Measurements from ENCODE around the gene CNTNAP2. TPM values are rescaled to one million over a fixed set of nuclear protein-coding genes. Genes with fewer than 3 reads are reported as not detected.

Gene CNTNAP2
- total RNA-seq, 1 experiment from 2014 or later = 0.03 TPM

DNA sequence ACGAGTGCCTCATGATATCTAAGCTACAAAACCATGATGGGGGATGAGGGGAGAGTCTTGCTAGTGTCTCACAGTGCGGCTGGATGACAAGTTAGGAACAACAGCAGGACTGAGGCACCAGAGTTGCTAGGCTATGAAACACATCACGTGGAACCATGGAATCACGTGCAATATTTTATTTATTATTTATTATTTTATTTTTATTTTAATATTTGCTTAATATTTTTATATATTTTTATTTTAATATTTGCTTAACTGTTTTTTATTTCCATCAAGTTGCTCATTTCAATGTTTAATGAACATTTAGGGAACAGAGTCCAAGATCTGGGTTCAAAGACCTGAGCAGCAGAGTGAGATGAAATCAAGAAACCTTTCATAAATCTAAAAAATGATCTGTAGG, 614.6 kb downstream of the CNTNAP2 start:
- no peaks in the 10 kb centered on the region; the same call in 1 of the 2 replicates for H3K9me3 ChIP-seq (ENCODE audit: control insufficient read depth, insufficient read depth, low read depth, low read length)
- ATAC-seq (no peak), DNase-seq (ENCODE audit: low read depth, low spot score) (no peak)
- in situ Hi-C loops (cut with HindIII; ENCODE audit: low pct_unique_long_range_greater_than_20kb, low sequenced_read_pairs) (no loop called here), intact Hi-C loops (cut with micrococcal nuclease; ENCODE audit: unreplicated experiment) (loop anchor here (10.0 kb wide), 1 partner anchor 1354 kb away; no protein-coding TSS in a partner anchor)
- no peak overlapping the region for H3K4me3 ChIP-seq (ENCODE audit: low read depth in 2 of 2, low read length in 2 of 2)
- no peaks in the 10 kb centered on the region for H3K4me1 ChIP-seq (ENCODE audit: control insufficient read depth, insufficient read depth, low read length)
- CTCF ChIA-PET = no interaction called here
- H3K36me3 ChIP-seq (ENCODE audit: control insufficient read depth, insufficient read depth, low read length) = no peaks in the 10 kb centered on the region
- no peaks in the 10 kb centered on the region for H3K27me3 ChIP-seq (ENCODE audit: control insufficient read depth, insufficient read depth, low read length)
- TF ChIP-seq SIN3A (IDR thresholded peaks at IDR 0.05; ENCODE audit: borderline replicate concordance, insufficient read depth, low read depth, low read length) (no peak), REST (IDR thresholded peaks at IDR 0.05; ENCODE audit: insufficient read depth in 1 of 2, low read depth in 2 of 2, low read length in 1 of 2) (no peak), POLR2AphosphoS5 (IDR thresholded peaks at IDR 0.05; ENCODE audit: low read depth, low read length) (no peak), TCF7L2 (IDR thresholded peaks at IDR 0.05; ENCODE audit: low read depth, low read length) (no peak)
- TF ChIP-seq, protein P1, sequence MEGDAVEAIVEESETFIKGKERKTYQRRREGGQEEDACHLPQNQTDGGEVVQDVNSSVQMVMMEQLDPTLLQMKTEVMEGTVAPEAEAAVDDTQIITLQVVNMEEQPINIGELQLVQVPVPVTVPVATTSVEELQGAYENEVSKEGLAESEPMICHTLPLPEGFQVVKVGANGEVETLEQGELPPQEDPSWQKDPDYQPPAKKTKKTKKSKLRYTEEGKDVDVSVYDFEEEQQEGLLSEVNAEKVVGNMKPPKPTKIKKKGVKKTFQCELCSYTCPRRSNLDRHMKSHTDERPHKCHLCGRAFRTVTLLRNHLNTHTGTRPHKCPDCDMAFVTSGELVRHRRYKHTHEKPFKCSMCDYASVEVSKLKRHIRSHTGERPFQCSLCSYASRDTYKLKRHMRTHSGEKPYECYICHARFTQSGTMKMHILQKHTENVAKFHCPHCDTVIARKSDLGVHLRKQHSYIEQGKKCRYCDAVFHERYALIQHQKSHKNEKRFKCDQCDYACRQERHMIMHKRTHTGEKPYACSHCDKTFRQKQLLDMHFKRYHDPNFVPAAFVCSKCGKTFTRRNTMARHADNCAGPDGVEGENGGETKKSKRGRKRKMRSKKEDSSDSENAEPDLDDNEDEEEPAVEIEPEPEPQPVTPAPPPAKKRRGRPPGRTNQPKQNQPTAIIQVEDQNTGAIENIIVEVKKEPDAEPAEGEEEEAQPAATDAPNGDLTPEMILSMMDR (IDR thresholded peaks at IDR 0.05) = no peak
- H3K27ac ChIP-seq (ENCODE audit: low read length) = no peak overlapping the region
- POLR2A ChIA-PET = no interaction called here
- BruUV-seq (replicated peaks) = no TSS peak

GRCh38 chr7:146735992-146736391, 619.4 kb downstream of the CNTNAP2 start:
- BruUV-seq (replicated peaks) = no TSS peak
- in situ Hi-C loops (cut with HindIII; ENCODE audit: low pct_unique_long_range_greater_than_20kb, low sequenced_read_pairs) = no loop called here
- intact Hi-C loops (cut with micrococcal nuclease; ENCODE audit: unreplicated experiment) = loop anchor here (10.0 kb wide), 1 partner anchor 1349 kb away; no protein-coding TSS in a partner anchor
- Histone ChIP-seq H3K9me3 (ENCODE audit: control insufficient read depth, insufficient read depth, low read depth, low read length) (peaks cover 9% of the 10 kb centered on the region; the same call in 1 of the 2 replicates), H3K4me1 (ENCODE audit: control insufficient read depth, insufficient read depth, low read length) (no peaks in the 10 kb centered on the region), H3K27ac (ENCODE audit: low read length) (no peak overlapping the region), H3K4me3 (ENCODE audit: low read depth in 2 of 2, low read length in 2 of 2) (no peak overlapping the region), H3K36me3 (ENCODE audit: control insufficient read depth, insufficient read depth, low read length) (no peaks in the 10 kb centered on the region), H3K27me3 (ENCODE audit: control insufficient read depth, insufficient read depth, low read length) (no peaks in the 10 kb centered on the region)
- ATAC-seq = no peak
- DNase-seq (ENCODE audit: low read depth, low spot score) = no peak
- POLR2A ChIA-PET = no interaction called here
- CTCF ChIA-PET = no interaction called here
- TF ChIP-seq REST (IDR thresholded peaks at IDR 0.05; ENCODE audit: insufficient read depth in 1 of 2, low read depth in 2 of 2, low read length in 1 of 2) (no peak), POLR2AphosphoS5 (IDR thresholded peaks at IDR 0.05; ENCODE audit: low read depth, low read length) (no peak), SIN3A (IDR thresholded peaks at IDR 0.05; ENCODE audit: borderline replicate concordance, insufficient read depth, low read depth, low read length) (no peak), TCF7L2 (IDR thresholded peaks at IDR 0.05; ENCODE audit: low read depth, low read length) (no peak)
- TF ChIP-seq, protein P1 (IDR thresholded peaks at IDR 0.05) = no peak
